ENCODE measurements around the gene ETS2.

DNA sequence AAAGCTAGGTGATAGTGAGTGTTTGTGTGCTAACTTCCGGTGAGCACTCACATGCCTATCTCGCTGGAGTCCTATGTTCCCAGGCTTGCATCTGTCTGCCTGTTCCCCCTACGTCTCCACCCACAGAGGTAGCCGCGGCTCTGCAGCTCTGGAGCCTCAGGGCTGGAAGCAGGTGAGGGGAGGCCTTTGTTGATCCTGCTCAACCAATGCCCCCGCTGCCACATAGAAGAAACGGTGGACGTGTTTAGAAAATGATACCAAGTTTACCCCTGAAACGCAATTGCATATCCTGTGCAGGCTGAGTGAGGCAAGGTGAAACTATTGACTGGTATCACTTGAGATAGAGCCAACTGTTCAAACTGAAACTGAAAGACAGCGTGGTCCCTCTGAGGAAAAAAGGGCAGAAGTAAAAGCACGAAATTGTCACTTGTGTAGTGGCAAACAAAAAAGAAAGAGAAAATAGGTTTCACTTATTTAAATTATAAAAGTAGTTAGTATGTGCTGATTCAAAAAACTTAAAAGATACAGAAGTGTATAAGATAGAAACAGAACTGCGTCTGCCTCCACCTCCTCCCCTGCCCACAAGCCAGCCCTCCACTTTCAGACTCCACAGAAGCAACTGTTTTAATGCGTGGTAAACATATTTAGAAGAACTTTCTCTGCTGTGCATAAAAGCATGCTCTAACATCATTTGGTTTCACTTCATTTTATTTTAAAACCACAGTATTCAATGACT, 38.6 kb upstream of the ETS2 start:
- TF ChIP-seq EZH2 (IDR thresholded peaks at IDR 0.05; ENCODE audit: borderline replicate concordance, insufficient read depth, low read length, poor library complexity, severe bottlenecking) (no peak), EP300 (conservative IDR thresholded peaks at IDR 0.05; ENCODE audit: poor library complexity, severe bottlenecking) (no peak), MXI1 (conservative IDR thresholded peaks at IDR 0.05; ENCODE audit: poor library complexity, severe bottlenecking) (no peak), RAD21 (conservative IDR thresholded peaks at IDR 0.05) (no peak), POLR2AphosphoS5 (IDR thresholded peaks at IDR 0.05) (no peak), SMC3 (conservative IDR thresholded peaks at IDR 0.05; ENCODE audit: poor library complexity) (no peak)
- TF ChIP-seq, protein P1, sequence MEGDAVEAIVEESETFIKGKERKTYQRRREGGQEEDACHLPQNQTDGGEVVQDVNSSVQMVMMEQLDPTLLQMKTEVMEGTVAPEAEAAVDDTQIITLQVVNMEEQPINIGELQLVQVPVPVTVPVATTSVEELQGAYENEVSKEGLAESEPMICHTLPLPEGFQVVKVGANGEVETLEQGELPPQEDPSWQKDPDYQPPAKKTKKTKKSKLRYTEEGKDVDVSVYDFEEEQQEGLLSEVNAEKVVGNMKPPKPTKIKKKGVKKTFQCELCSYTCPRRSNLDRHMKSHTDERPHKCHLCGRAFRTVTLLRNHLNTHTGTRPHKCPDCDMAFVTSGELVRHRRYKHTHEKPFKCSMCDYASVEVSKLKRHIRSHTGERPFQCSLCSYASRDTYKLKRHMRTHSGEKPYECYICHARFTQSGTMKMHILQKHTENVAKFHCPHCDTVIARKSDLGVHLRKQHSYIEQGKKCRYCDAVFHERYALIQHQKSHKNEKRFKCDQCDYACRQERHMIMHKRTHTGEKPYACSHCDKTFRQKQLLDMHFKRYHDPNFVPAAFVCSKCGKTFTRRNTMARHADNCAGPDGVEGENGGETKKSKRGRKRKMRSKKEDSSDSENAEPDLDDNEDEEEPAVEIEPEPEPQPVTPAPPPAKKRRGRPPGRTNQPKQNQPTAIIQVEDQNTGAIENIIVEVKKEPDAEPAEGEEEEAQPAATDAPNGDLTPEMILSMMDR (IDR thresholded peaks at IDR 0.05; ENCODE audit: poor library complexity, severe bottlenecking): no peak
- TF ChIP-seq, protein P2, sequence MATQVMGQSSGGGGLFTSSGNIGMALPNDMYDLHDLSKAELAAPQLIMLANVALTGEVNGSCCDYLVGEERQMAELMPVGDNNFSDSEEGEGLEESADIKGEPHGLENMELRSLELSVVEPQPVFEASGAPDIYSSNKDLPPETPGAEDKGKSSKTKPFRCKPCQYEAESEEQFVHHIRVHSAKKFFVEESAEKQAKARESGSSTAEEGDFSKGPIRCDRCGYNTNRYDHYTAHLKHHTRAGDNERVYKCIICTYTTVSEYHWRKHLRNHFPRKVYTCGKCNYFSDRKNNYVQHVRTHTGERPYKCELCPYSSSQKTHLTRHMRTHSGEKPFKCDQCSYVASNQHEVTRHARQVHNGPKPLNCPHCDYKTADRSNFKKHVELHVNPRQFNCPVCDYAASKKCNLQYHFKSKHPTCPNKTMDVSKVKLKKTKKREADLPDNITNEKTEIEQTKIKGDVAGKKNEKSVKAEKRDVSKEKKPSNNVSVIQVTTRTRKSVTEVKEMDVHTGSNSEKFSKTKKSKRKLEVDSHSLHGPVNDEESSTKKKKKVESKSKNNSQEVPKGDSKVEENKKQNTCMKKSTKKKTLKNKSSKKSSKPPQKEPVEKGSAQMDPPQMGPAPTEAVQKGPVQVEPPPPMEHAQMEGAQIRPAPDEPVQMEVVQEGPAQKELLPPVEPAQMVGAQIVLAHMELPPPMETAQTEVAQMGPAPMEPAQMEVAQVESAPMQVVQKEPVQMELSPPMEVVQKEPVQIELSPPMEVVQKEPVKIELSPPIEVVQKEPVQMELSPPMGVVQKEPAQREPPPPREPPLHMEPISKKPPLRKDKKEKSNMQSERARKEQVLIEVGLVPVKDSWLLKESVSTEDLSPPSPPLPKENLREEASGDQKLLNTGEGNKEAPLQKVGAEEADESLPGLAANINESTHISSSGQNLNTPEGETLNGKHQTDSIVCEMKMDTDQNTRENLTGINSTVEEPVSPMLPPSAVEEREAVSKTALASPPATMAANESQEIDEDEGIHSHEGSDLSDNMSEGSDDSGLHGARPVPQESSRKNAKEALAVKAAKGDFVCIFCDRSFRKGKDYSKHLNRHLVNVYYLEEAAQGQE (IDR thresholded peaks at IDR 0.05; ENCODE audit: borderline replicate concordance): no peak

Measured in neural cell (in vitro differentiated cells).